ENCODE results near the gene MRTFB.
"Not testable (repeated sequence)": the region's sequence is repeated elsewhere in the genome, so short reads cannot be mapped to it uniquely, and the experiment has no call there.

Gene MRTFB

GRCh38 chr16:14106457-14106856 is 35.3 kb downstream of the MRTFB start:
- no peak for DNase-seq

- DNase-seq = no peak
Measured at GRCh38 chr16:14106961-14107360, 35.8 kb downstream of the MRTFB start.

GRCh38 chr16:14109077-14109775 is 38.1 kb downstream of the MRTFB start:
- no peak for DNase-seq

GRCh38 chr16:14109782-14110727 is 38.9 kb downstream of the MRTFB start:
- DNase-seq = no peak

GRCh38 chr16:14110728-14111251 is 39.7 kb downstream of the MRTFB start:
- DNase-seq = no peak

GRCh38 chr16:14111713-14112538 is 40.8 kb downstream of the MRTFB start:
- no peak for DNase-seq

GRCh38 chr16:14112539-14112856 is 41.4 kb downstream of the MRTFB start:
- no peak for DNase-seq

GRCh38 chr16:14113344-14113743 is 42.2 kb downstream of the MRTFB start:
- DNase-seq = no peak

GRCh38 chr16:14117051-14117450 is 45.9 kb downstream of the MRTFB start:
- DNase-seq = no peak

- DNase-seq = no peak
Measured at GRCh38 chr16:14119799-14120198, 48.7 kb downstream of the MRTFB start.

GRCh38 chr16:14120335-14120734 is 49.2 kb downstream of the MRTFB start:
- DNase-seq = no peak

GRCh38 chr16:14121142-14121541 is 50.0 kb downstream of the MRTFB start:
- DNase-seq = no peak

- DNase-seq = no peak
Measured at GRCh38 chr16:14121872-14122271, 50.8 kb downstream of the MRTFB start.

GRCh38 chr16:14122430-14122829 is 51.3 kb downstream of the MRTFB start:
- not testable (repeated sequence) for DNase-seq

- DNase-seq = no peak
Measured at GRCh38 chr16:14125000-14125681, 54.0 kb downstream of the MRTFB start.

- no peak for DNase-seq
Measured at GRCh38 chr16:14125708-14126107, 54.6 kb downstream of the MRTFB start.

- DNase-seq = no peak
Measured at GRCh38 chr16:14128097-14128496, 57.0 kb downstream of the MRTFB start.

- DNase-seq = no peak
Measured at GRCh38 chr16:14129502-14129901, 58.4 kb downstream of the MRTFB start.

GRCh38 chr16:14131774-14132695 is 60.9 kb downstream of the MRTFB start:
- DNase-seq = no peak

GRCh38 chr16:14132696-14133048 is 61.6 kb downstream of the MRTFB start:
- no peak for DNase-seq

- DNase-seq = no peak
Measured at GRCh38 chr16:14133907-14134306, 62.8 kb downstream of the MRTFB start.

Measured in CD4-positive, alpha-beta T cell treated with Interleukin-17A for 1 hour (primary cell).